HUES64 (cell line): ENCODE data around the gene IGSF9B.

Experiments
- H3K27ac ChIP-seq: 2 replicates; pipeline ENCODE4 v1.7.0; 2013; ENCODE audit warnings: low read depth, low read length, inconsistent platforms
- H3K27me3 ChIP-seq: 2 replicates; pipeline ENCODE4 v1.6.1; 2013; ENCODE audit warnings: mild to moderate bottlenecking, low read length; ENCODE audit not compliant: insufficient read depth
- H3K36me3 ChIP-seq: 2 replicates; pipeline ENCODE4 v1.6.1; 2013; ENCODE audit warnings: mild to moderate bottlenecking, low read length; ENCODE audit not compliant: insufficient read depth
- H3K4me1 ChIP-seq: 2 replicates; pipeline ENCODE4 v1.6.1; 2013; ENCODE audit warnings: mild to moderate bottlenecking, low read length, moderate library complexity; ENCODE audit not compliant: insufficient read depth
- H3K4me3 ChIP-seq: 2 replicates; pipeline ENCODE4 v1.5.1; 2013; ENCODE audit warnings: mild to moderate bottlenecking, low read length, moderate library complexity
- H3K9ac ChIP-seq: 2 replicates; pipeline ENCODE4 v1.6.1; 2013; ENCODE audit warnings: mild to moderate bottlenecking, low read depth, low read length
- H3K9me3 ChIP-seq: 2 replicates; pipeline ENCODE4 v1.6.1; 2013; ENCODE audit warnings: low read depth, low read length; ENCODE audit not compliant: insufficient read depth
- WGBS: fragments of 150-250, 120-280 bp; methylation state at CpG from one replicate; pipeline ENCODE4 v1.1.7; 2013; ENCODE audit warnings: missing lambda C conversion rate; 5-methylcytosine and 5-hydroxymethylcytosine counted together

Gene IGSF9B

DNA sequence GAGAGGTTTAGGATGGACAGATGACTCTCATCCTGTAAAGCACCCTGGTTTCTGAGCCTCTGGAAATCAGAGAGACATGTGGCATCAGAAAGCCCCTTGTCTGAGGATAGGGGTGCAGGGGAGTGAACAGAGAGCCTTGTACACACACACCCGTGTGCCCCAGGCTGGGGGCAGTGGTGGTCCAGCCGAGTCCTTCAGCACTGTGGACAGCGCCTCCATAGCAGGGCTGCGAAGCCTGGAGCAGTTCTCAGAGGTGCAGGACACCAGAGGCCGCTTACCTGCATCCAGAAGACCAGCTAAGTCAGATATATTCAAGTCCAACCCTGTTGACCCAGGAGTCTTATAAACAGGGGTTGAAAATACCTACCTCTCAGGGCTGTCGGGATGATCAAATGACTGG is 11.5 kb upstream of the IGSF9B start:
- Histone ChIP-seq H3K27me3 (peaks cover 8% of the 10 kb centered on the region), H3K4me3 (no peak overlapping the region), H3K9me3 (no peaks in the 10 kb centered on the region), H3K9ac (no peak overlapping the region), H3K27ac (no peak overlapping the region), H3K4me1 (no peaks in the 10 kb centered on the region), H3K36me3 (no peaks in the 10 kb centered on the region)
- WGBS, result 44% methylated on average over 6 of the region's 6 CpGs

GRCh38 chr11:133967599-133968238 is 11.0 kb upstream of the IGSF9B start:
- H3K27ac ChIP-seq, result no peak overlapping the region
- no peaks in the 10 kb centered on the region for H3K36me3 ChIP-seq
- WGBS, result 88% methylated on average over 28 of the region's 28 CpGs
- H3K27me3 ChIP-seq, result peaks cover 8% of the 10 kb centered on the region
- H3K9ac ChIP-seq, result no peak overlapping the region
- no peaks in the 10 kb centered on the region for H3K9me3 ChIP-seq
- peak overlapping the region; percentile 19; the same call in 1 of the 2 replicates for H3K4me3 ChIP-seq
- H3K4me1 ChIP-seq, result no peaks in the 10 kb centered on the region

DNA sequence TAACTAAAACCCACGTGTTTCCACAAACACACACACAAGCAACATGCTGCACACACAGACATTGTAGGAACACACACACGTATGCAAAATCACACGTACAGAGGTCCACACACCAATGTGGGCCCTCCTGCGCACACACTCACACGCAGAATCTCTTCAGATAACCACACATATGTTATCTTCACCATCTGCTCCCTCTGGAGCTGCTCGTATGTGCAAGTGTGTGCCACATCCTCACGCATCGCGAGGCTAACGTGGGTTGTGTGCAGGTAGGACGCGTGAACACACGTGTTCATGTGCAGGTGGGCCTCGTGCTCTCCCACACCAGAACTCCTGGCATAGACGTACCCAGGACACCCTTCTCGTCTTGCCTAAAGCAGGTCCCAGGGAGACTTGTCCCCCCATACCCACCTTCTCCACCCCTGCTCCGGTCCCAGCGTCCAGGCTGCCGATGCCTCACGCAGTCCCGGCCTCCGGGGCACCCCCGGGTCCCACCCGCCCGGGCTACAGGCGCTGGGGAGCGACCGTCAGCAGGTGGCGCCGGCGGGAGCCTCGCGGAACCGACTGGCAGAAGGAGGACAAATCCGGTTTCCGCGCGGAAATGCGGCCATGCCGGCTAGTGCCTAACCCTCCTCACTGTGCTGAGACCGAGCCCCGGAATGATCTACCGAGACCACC is 10.3 kb upstream of the IGSF9B start:
- Histone ChIP-seq H3K36me3 (no peaks in the 10 kb centered on the region), H3K9me3 (no peaks in the 10 kb centered on the region), H3K4me1 (no peaks in the 10 kb centered on the region), H3K9ac (no peak overlapping the region), H3K27me3 (peaks cover 8% of the 10 kb centered on the region), H3K27ac (no peak overlapping the region), H3K4me3 (peak overlapping the region; percentile 19; the same call in 1 of the 2 replicates)
- 42% methylated on average over 43 of the region's 43 CpGs for WGBS

- Histone ChIP-seq H3K9ac (no peak overlapping the region), H3K4me1 (no peaks in the 10 kb centered on the region), H3K36me3 (no peaks in the 10 kb centered on the region), H3K4me3 (no peak overlapping the region), H3K27me3 (peaks cover 8% of the 10 kb centered on the region), H3K27ac (no peak overlapping the region), H3K9me3 (no peaks in the 10 kb centered on the region)
- WGBS, result 90% methylated on average over 7 of the region's 7 CpGs
Observed at GRCh38 chr11:133966172-133966651, 9.4 kb upstream of the IGSF9B start.

DNA sequence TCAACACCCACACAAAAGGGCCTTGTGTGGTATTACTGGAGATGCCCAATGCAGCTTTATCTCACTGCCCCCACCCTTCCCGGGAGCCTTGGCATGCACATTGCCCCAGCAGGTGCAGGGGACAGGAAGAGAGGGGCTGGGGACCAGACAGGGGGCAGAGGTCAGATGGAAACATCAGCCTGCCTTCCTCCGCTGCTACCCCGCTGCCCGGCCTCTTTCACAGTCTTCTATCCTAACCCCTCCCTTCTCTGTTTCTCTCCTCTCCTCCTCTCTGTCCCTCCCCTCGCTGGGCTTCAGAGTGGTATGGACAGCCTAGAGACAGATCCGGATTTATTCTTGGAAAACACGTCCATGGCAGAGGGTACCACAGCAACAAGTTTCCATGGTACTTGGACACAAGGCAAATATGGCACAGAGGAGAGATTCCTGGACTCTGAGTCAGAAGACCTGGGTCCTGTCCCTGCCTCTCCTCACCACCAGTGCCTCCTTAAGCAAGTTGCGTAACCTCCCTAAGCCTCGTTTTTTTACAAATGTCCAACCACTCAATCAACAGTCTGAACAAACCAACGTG is 8.3 kb upstream of the IGSF9B start:
- 88% methylated on average over 10 of the region's 10 CpGs for WGBS
- Histone ChIP-seq H3K4me1 (no peaks in the 10 kb centered on the region), H3K36me3 (no peaks in the 10 kb centered on the region), H3K27ac (no peak overlapping the region), H3K9me3 (no peaks in the 10 kb centered on the region), H3K27me3 (peaks cover 7% of the 10 kb centered on the region), H3K4me3 (no peak overlapping the region), H3K9ac (no peak overlapping the region)

DNA sequence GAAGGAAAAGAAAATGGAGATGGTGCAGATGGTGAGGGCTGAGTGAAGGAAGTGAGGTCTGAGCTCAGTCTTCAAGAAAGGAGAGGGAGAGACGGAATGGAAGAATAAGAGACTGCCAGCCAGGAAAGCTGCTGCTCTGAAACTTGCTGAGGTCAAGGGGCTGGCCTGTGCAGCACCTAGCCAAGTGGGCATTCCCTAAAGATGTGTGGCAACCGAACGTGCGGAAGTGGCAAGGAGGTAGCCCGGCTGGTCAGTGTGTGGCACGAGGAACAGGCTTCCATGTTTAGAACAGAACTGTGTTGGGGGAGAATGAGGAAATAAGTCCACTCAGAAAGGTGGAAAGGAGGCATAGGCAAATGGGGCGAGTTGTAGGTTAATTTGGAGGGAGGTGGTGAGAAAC is 7.6 kb upstream of the IGSF9B start:
- WGBS, result 87% methylated on average over 7 of the region's 7 CpGs
- H3K4me1 ChIP-seq, result no peaks in the 10 kb centered on the region
- no peak overlapping the region for H3K9ac ChIP-seq
- no peak overlapping the region for H3K4me3 ChIP-seq
- H3K36me3 ChIP-seq, result no peaks in the 10 kb centered on the region
- no peak overlapping the region for H3K27ac ChIP-seq
- no peaks in the 10 kb centered on the region for H3K9me3 ChIP-seq
- peaks cover 3% of the 10 kb centered on the region; the same call in 1 of the 2 replicates for H3K27me3 ChIP-seq

DNA sequence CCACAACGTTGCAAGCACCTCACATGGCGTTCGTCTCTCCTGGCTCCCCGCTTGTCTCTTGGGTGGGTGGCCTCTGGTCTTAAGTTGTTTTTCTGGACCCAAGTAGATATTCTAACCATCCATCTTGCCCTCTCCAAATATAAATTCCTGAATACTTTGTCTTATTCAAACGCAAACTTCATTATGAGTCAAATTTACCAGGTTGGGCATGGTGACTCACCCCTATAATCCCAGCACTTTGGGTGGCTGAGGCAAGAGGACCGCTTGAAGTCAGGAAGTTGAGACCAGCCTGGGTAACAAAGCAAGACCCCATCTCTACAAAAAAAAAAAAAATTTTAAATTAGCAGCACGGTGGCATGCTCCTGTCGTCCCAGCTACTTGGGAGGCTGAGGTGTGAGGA is 5.1 kb upstream of the IGSF9B start:
- Histone ChIP-seq H3K27me3 (peaks cover 9% of the 10 kb centered on the region), H3K27ac (no peak overlapping the region), H3K9me3 (no peaks in the 10 kb centered on the region), H3K4me3 (no peak overlapping the region), H3K36me3 (no peaks in the 10 kb centered on the region), H3K9ac (no peak overlapping the region), H3K4me1 (0 out of 2 replicates have a peak, but pooled peaks cover 6% of the 10 kb centered on the region)
- 79% methylated on average over 8 of the region's 8 CpGs for WGBS

GRCh38 chr11:133957900-133958299 is 1.1 kb upstream of the IGSF9B start:
- no peaks in the 10 kb centered on the region for H3K9me3 ChIP-seq
- peaks cover 14% of the 10 kb centered on the region for H3K4me1 ChIP-seq
- no peaks in the 10 kb centered on the region for H3K36me3 ChIP-seq
- peak overlapping the region; percentile 99 for H3K4me3 ChIP-seq
- WGBS, result 74% methylated on average over 5 of the region's 7 CpGs
- H3K9ac ChIP-seq, result no peak overlapping the region
- H3K27me3 ChIP-seq, result peaks cover 38% of the 10 kb centered on the region
- no peak overlapping the region for H3K27ac ChIP-seq

- Histone ChIP-seq H3K36me3 (no peaks in the 10 kb centered on the region), H3K4me1 (peaks cover 33% of the 10 kb centered on the region), H3K9ac (no peak overlapping the region), H3K4me3 (peak overlapping the region; percentile 99), H3K27ac (no peak overlapping the region), H3K9me3 (no peaks in the 10 kb centered on the region), H3K27me3 (peaks cover 38% of the 10 kb centered on the region)
- under 1% methylated on average over 58 of the region's 58 CpGs for WGBS
Observed at GRCh38 chr11:133955945-133956421, 785 bp downstream of the IGSF9B start.

DNA sequence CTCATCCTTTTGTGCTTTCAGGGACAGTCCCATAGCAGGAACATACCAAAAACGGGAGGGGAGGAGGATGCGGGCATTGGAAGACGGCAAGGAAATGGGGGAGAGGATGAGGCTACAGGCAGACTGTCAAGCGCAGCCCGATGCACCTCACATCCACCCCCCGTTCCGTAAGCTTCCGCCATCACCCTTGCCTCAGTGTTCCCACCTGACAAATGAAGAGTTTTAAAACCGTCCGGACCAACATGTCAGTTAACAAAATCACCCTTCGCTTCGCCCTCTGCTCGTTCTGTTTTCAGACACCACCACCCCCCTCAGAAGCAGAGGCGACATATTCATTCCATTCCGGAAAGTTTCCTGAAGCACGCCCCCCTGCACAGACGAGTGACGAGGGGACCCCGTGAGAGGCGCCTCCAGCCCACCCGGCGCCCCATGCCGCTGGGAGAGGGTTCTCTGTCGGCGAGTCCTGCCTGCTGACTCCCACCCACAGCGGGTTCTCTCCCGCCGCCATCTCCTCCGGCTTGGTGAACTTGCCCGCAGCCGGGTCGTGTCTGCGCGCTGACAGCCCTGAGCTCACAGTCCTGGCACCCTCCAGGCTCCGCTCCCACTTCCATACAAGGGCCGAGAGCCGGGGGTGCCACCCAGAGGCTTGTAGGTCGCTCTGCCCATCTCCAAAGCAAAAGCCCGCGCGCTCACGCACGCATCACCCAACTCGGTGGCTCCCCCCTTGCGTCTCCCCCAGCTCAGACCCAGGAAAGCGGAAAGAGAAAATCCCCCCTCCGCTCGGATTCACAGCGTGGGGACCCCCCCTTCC is 1.5 kb downstream of the IGSF9B start:
- Histone ChIP-seq H3K27ac (no peak overlapping the region), H3K4me3 (peak overlapping the region; percentile 99), H3K27me3 (peaks cover 38% of the 10 kb centered on the region), H3K36me3 (no peaks in the 10 kb centered on the region), H3K4me1 (peaks cover 39% of the 10 kb centered on the region), H3K9ac (no peak overlapping the region), H3K9me3 (no peaks in the 10 kb centered on the region)
- WGBS, result 3% methylated on average over 44 of the region's 49 CpGs

DNA sequence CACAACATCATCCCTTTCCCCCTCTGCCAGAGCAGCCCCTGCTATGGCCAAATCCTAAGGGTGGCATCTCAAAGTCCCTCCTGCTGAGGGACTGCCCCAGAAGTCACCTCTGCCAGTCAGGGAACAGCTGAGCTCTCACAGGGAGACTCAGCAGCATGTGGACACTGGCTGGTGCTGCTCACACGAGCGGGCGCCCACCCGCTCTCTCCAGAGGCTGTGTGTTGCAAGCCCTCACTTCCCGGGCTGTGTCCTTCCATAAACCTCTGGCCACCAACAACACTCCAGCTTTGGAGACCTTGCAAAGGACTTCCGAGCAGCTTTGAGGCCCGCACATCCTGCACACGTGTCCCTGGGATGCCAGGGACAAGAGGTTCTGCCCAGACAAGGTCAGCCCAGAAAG is 2.8 kb downstream of the IGSF9B start:
- Histone ChIP-seq H3K4me3 (no peak overlapping the region), H3K27ac (no peak overlapping the region), H3K9me3 (no peaks in the 10 kb centered on the region), H3K9ac (no peak overlapping the region), H3K27me3 (peaks cover 38% of the 10 kb centered on the region), H3K36me3 (no peaks in the 10 kb centered on the region), H3K4me1 (peaks cover 50% of the 10 kb centered on the region)
- WGBS, result 89% methylated on average over 8 of the region's 8 CpGs
